ES-I3 (cell line): ENCODE measurements around the gene ARFIP1.
"Not testable (repeated sequence)": the region's sequence is repeated elsewhere in the genome, so short reads cannot be mapped to it uniquely, and the experiment has no call there.

Source experiments
- H3K36me3 ChIP-seq: 2 replicates; pipeline ENCODE4 v1.6.1; 2013; ENCODE audit warnings: mild to moderate bottlenecking, low read length, control low read depth, moderate library complexity; ENCODE audit not compliant: insufficient read depth
- H3K4me1 ChIP-seq: 2 replicates; pipeline ENCODE4 v1.6.1; 2013; ENCODE audit warnings: mild to moderate bottlenecking, control low read depth, low read length; ENCODE audit not compliant: insufficient read depth
- H3K9ac ChIP-seq: 2 replicates; pipeline ENCODE4 v1.6.1; 2013; ENCODE audit warnings: low read depth, mild to moderate bottlenecking, low read length, moderate library complexity
- H3K9me3 ChIP-seq: 2 replicates; pipeline ENCODE4 v1.6.1; 2013; ENCODE audit warnings: mild to moderate bottlenecking, low read length, moderate library complexity; ENCODE audit not compliant: control insufficient read depth, insufficient read depth

ARFIP1 gene

DNA sequence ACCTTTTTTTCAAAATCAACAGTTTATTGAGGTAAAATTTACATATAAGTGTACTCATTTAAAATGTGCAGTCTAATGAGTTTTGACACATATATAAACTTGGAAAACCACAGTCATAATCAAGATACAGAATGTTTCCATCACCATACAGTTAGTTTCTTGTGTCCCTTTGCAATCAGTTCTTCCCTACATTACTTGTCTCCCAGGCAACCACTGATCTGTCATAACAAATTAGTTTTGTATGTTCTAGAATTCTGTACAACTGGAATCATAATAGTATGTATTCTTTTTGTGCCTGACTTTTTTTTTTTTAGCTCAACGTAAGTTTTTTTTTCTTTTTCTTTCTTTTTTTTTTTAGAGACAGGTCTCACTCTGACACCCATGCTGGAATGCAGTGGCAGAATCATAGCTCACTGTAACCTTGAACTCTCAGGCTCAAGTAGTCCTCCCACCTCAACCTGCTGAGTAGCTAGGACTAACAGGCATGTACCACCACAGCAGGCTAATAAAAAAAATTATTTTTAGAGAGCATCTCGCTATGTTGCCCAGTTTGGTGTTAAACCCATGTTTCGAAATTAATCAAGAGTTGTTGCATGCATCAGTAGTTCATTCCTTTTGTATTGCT, 26.9 kb downstream of the ARFIP1 start:
- Histone ChIP-seq H3K4me1 (no peaks in the 10 kb centered on the region; the same call in 1 of the 2 replicates), H3K9ac (no peak overlapping the region), H3K36me3 (no peaks in the 10 kb centered on the region), H3K9me3 (peaks cover 6% of the 10 kb centered on the region; the same call in 1 of the 2 replicates)

DNA sequence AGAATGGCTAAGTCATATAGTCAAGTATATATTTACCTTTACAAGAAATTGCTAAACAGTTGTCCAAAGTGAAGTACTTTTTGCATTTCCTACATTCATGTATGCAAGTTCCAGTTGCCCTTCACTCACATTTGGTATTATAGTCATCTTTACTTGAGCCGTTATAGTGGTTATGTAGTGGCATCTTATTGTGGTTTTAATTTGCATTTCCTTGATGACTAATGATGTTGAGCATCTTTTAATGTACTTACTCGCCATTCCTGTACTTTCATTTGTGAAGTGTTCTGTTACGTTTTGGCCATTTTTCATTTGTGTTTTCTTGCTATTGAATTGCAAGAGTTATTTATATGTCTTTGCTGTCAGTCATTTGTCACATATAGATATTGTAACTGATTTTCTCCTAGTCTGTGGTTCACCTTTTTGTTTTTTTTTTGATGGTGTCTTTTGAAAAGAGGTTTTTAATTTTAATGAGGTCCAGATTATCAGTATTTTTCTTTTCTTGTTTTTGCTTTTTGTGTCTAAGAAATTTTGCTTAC, 27.6 kb downstream of the ARFIP1 start:
- Histone ChIP-seq H3K9me3 (peaks cover 7% of the 10 kb centered on the region), H3K4me1 (no peaks in the 10 kb centered on the region; the same call in 1 of the 2 replicates), H3K9ac (no peak overlapping the region), H3K36me3 (no peaks in the 10 kb centered on the region)

DNA sequence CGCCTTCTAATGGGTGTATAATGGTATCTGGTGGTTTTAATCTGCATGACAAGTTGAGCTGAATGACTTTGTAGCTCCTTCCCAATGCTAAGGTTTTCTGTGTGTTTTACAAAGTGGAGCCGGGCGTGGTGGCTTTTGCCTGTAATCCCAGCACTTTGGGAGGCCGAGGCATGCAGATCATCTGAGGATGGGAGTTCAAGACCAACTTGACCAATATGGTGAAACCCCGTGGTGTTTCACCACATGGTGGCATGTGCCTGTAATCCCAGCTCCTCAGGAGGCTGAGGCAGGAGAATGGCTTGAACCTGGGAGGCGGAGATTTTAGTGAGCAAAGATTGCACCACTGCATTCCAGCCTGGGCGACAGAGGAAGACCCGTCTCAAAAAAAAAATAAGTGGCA, 28.9 kb downstream of the ARFIP1 start:
- no peak overlapping the region for H3K9ac ChIP-seq
- H3K36me3 ChIP-seq, result no peaks in the 10 kb centered on the region; the same call in 1 of the 2 replicates
- H3K9me3 ChIP-seq, result peaks cover 8% of the 10 kb centered on the region

DNA sequence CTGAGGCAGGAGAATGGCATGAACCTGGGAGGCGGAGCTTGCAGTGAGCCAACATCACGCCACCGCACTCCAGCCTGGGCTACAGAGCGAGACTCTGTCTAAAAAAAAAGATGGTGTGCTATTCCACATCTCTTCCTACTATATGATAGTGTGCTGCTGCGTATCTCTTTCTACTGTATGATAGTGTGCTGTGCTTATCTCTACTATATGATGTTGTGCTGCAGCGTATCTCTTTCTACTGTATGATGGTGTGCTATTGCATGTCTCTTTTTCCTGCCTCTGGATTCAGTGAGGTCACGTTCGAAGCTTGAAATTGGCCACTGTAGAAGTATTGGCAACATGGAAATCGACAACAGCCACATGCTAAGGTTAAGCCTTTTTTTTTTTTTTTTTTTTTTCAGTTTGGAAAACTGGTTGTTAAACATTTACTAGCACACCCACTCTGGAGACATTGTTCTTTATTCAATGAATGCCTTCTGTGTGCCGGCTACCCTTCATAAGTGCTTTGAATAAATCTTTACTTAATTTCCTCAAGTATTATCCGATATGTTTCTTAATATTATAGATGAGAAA, 31.0 kb downstream of the ARFIP1 start:
- Histone ChIP-seq H3K9ac (no peak overlapping the region), H3K9me3 (peaks cover 18% of the 10 kb centered on the region), H3K36me3 (peaks cover 5% of the 10 kb centered on the region; the same call in 1 of the 2 replicates), H3K4me1 (no peaks in the 10 kb centered on the region; the same call in 1 of the 2 replicates)

More for the DNA sequence above, 28.9 kb downstream of the ARFIP1 start:
- H3K4me1 ChIP-seq, result no peaks in the 10 kb centered on the region; the same call in 1 of the 2 replicates

DNA sequence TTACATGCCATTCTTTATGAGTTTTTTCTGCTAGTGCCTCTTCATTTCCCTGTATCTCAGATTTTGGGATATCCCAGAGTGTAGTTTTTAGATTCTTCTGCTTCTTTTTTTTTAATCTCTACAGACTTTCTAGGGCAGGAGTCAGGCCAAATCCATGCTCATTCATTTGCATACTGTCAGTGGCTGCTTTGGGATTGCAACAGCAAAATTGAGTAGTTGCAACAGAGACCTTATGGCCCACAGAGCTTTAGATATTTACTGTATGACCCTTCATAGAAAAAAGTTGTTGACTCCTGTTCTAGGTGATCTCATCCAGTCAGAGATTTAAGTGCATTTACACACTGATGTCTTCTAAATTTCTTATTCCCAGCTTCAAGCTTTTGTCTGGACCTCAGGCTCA, 35.3 kb downstream of the ARFIP1 start:
- Histone ChIP-seq H3K9ac (no peak overlapping the region), H3K4me1 (no peaks in the 10 kb centered on the region), H3K36me3 (peaks cover 8% of the 10 kb centered on the region; the same call in 1 of the 2 replicates), H3K9me3 (peaks cover 28% of the 10 kb centered on the region)

DNA sequence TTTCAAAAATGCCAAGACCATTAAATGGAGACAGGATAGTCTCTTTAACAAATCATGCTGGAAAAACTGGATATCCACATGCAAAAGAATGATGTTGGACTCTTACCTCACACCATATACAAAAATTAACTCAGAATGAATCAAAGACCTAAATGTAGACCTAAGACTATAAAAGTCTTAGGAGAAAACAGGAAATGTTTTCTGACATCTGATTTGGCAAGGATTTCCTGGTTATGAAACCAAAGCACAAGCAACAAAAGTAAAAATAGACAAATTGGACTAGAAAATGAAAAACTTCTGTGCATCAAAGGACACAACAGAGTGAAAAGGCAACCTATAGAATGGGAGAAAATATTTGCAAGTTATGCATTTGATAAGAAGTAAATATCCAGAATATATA, 37.6 kb downstream of the ARFIP1 start:
- Histone ChIP-seq H3K9me3 (peaks cover 39% of the 10 kb centered on the region), H3K4me1 (no peaks in the 10 kb centered on the region), H3K9ac (no peak overlapping the region), H3K36me3 (peaks cover 8% of the 10 kb centered on the region; the same call in 1 of the 2 replicates)

DNA sequence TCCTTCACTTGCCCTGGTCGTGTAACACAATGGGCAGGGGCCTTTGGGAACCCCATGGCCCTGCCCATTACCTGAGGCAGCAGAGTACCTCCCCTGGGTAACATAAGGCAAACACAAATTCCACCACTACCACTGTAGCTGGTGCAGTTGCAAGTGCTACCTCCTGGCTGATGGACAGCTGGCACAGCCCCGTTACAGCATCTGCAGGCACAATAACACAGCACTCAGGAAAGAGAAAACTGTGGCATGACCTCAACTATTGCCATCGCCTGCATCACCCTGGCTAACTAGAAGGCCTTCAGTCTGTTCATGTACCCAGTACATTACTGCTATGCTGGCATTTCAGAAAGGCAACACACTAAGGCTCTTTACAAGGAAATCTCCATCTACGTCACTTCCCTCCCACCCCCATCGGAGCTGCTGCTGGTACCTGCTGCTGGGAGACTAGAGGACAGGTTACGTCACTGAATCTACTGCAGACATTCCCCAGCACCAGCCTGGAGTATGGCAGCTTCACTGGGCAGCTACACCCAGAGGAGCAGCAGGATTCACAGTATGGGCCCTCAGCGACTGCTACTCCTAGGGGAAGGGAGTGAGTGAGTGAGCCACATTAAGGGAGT, 39.4 kb downstream of the ARFIP1 start:
- Histone ChIP-seq H3K9ac (no peak overlapping the region), H3K4me1 (no peaks in the 10 kb centered on the region), H3K9me3 (peaks cover 40% of the 10 kb centered on the region), H3K36me3 (peaks cover 8% of the 10 kb centered on the region; the same call in 1 of the 2 replicates)

DNA sequence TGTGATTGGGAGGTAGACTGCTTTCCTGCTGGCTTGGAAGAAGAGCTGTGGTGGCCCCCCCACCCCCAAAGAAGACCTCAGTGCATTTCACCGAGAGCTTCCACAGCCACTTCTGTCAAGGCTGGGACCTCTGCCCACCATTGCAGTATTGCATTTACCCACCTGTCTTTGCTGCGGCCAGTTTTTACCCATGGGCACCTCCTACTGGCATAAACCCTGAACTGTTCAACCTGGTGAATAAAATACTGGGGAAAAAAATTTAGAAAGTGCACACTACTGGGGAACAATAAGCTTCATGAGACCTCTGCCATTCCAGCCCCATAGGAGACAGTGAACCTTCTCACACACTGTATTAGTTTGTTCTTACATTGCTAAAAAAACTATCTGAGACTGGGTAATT, 40.3 kb downstream of the ARFIP1 start:
- Histone ChIP-seq H3K4me1 (no peaks in the 10 kb centered on the region), H3K9me3 (peaks cover 35% of the 10 kb centered on the region), H3K9ac (no peak overlapping the region), H3K36me3 (peaks cover 8% of the 10 kb centered on the region; the same call in 1 of the 2 replicates)

DNA sequence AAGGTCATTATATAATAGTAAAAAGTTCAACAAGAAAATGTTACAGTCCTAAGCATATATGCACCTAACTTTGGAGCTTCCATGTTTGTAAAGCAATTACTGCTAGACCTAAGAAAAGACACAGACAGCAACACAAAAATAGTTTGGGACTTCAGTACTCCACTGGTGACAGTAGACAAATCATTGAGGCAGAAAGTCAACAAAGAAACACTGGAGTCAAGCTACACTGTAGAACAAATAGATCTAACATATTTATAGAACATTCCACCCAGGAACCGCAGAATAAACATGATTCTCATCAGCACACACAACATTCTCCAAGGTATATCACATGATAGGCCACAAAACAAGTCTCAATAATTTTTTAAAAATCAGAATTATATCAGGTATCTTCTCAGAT, 42.6 kb downstream of the ARFIP1 start:
- no peak overlapping the region for H3K9ac ChIP-seq
- H3K36me3 ChIP-seq, result 0 out of 2 replicates have a peak, but pooled peaks cover 3% of the 10 kb centered on the region
- H3K4me1 ChIP-seq, result no peaks in the 10 kb centered on the region
- H3K9me3 ChIP-seq, result peaks cover 37% of the 10 kb centered on the region

DNA sequence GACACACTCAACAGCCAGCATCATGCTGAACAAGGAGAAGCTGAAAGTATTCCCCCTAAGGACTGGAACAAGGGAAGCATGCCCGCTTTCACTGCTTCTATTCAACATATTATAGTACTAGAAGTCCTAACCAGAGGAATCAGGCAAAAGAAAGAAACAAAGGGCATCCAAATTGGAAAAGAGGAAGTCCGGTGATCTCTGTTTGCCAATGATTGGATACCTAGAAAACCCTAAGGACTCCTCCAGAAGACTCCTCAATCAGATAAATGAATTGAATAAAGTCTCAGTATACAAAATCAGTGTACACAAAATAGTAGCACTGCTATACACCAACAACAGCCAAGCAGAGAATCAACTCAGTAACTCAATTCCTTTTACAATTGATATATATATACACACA, 44.8 kb downstream of the ARFIP1 start:
- no peak overlapping the region for H3K9ac ChIP-seq
- H3K9me3 ChIP-seq, result peaks cover 33% of the 10 kb centered on the region
- H3K36me3 ChIP-seq, result no peaks in the 10 kb centered on the region
- no peaks in the 10 kb centered on the region for H3K4me1 ChIP-seq

DNA sequence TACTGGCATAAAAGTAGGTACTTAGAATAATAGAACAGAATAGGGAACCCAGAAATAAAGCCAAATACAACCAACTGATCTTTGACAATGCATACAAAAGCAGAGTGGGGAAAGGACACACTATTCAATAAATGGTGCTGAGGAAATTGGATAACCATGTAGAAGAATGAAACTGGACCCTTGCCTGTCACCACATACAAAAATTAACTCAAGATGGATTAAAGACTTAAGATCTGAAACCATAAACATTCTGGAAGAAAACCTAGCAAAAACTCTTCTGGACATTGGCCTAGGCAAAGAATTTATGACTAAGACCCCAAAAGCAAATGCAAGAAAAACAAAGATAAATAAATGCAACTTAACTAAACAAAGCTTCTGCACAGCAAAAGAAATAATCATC, 45.6 kb downstream of the ARFIP1 start:
- Histone ChIP-seq H3K9ac (no peak overlapping the region), H3K36me3 (no peaks in the 10 kb centered on the region), H3K9me3 (peaks cover 25% of the 10 kb centered on the region), H3K4me1 (no peaks in the 10 kb centered on the region)

DNA sequence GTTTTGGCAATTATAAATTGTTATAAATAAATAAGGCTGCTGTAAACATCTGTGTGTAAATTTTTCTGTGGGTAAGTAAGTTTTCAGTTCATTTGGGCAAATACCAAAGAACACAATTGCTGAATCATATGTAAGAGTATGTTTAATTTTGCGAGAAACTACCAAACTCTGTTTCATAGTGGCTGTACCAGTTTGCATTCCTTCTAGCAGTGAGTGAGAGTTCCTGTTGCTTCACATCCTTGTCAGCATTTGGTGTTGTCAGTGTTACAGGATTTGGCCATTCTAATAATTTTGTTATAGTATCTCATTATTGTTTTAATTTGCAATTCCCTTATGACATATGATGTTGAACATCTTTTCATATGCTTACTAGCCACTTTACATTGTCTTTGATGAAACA, 48.4 kb downstream of the ARFIP1 start:
- Histone ChIP-seq H3K36me3 (no peaks in the 10 kb centered on the region), H3K4me1 (no peaks in the 10 kb centered on the region), H3K9ac (no peak overlapping the region), H3K9me3 (peaks cover 14% of the 10 kb centered on the region)

DNA sequence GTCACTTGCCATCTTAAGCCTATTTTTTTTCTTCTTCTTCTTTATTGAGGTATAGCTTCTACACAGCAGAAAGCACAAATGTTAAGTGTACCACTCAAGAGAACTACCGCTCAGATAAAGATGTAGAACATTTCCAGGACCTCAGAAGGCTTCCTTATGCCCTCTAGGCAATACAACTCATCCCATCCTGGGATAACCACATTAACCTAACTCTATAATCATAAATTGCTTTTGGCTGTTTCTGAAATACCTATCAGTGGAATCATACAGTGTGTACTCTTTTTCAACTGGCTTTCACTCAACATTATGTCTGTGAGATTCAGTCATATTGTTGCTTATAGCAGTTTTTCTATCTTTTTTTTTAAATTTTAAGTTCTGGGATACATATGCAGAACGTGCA, 51.7 kb downstream of the ARFIP1 start:
- Histone ChIP-seq H3K36me3 (no peaks in the 10 kb centered on the region), H3K9me3 (peaks cover 9% of the 10 kb centered on the region), H3K9ac (no peak overlapping the region), H3K4me1 (no peaks in the 10 kb centered on the region)

DNA sequence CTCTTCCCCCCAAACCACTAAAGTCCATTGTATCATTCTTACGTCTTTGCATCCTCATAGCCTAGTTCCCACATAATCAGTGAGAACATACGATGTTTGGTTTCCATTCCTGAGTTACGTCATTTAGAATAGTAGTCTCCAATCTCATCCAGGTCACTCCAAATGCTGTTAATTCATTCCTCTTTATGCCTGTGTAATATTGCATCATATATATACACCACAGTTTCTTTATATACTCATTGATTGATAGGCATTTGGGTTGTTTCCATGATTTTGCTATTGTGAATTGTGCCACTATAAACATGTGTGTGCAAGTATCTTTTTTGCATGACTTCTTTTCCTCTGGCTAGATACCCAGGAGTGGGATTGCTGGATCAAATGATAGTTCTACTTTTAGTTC, 57.2 kb downstream of the ARFIP1 start:
- Histone ChIP-seq H3K4me1 (no peaks in the 10 kb centered on the region), H3K9me3 (peaks cover 10% of the 10 kb centered on the region; the same call in 1 of the 2 replicates), H3K36me3 (no peaks in the 10 kb centered on the region), H3K9ac (no peak overlapping the region)

DNA sequence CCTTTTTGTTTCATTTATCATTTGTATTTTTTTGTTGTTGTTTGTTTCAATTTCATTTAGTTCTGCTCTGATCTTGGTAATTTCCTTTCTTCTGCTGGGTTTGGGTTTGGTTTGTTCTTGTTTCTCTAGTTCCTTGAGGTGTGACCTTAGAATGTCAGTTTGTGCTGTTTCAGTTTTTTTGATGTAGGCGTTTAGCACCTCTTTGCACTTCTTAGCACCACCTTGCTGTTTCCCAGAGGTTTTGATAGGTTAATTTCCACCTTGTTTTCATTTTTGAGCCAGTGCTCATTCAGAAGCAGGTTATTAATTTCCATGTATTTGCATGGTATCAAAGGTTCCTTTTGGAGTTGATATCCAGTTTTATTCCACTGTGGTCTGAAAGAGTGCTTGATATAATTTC, 60.0 kb downstream of the ARFIP1 start:
- not testable (repeated sequence) for H3K9me3 ChIP-seq, H3K9ac ChIP-seq, H3K36me3 ChIP-seq
- peaks cover 12% of the 10 kb centered on the region; the same call in 1 of the 2 replicates for H3K4me1 ChIP-seq
